Superior temporal gyrus (tissue), 1 donor: Measurements from ENCODE around the gene MRPL34.

Experiments
- DNase-seq: peaks from one replicate; pipeline ENCODE4 v3.0.0-alpha.2; 2016; ENCODE audit errors: extremely low spot score

Gene MRPL34

GRCh38 chr19:17309965-17310461 lies 4.3 kb downstream of the MRPL34 start:
- no peak for DNase-seq

GRCh38 chr19:17311455-17312188 lies 6.0 kb downstream of the MRPL34 start:
- no peak for DNase-seq

- DNase-seq: no peak
These were observed 6.8 kb downstream of the MRPL34 start for GRCh38 chr19:17312189-17313113.

GRCh38 chr19:17314007-17314593 lies 8.4 kb downstream of the MRPL34 start:
- DNase-seq: no peak

GRCh38 chr19:17318966-17319365 lies 13.3 kb downstream of the MRPL34 start:
- DNase-seq: no peak

GRCh38 chr19:17319473-17320238 lies 14.0 kb downstream of the MRPL34 start:
- no peak for DNase-seq

GRCh38 chr19:17320435-17320834 lies 14.8 kb downstream of the MRPL34 start:
- DNase-seq: no peak

- no peak for DNase-seq
These were observed 16.2 kb downstream of the MRPL34 start for GRCh38 chr19:17321655-17322489.

GRCh38 chr19:17322854-17323253 lies 17.2 kb downstream of the MRPL34 start:
- no peak for DNase-seq

GRCh38 chr19:17323300-17323963 lies 17.8 kb downstream of the MRPL34 start:
- DNase-seq: no peak

GRCh38 chr19:17323964-17324332 lies 18.3 kb downstream of the MRPL34 start:
- DNase-seq: no peak

- DNase-seq: no peak
These were observed 18.9 kb downstream of the MRPL34 start for GRCh38 chr19:17324357-17325114.

GRCh38 chr19:17325133-17325532 lies 19.5 kb downstream of the MRPL34 start:
- DNase-seq: no peak

- DNase-seq: peak; percentile 56
These were observed 20.4 kb downstream of the MRPL34 start for GRCh38 chr19:17325881-17326594.

- no peak for DNase-seq
These were observed 20.9 kb downstream of the MRPL34 start for GRCh38 chr19:17326595-17326966.

GRCh38 chr19:17327068-17327653 lies 21.5 kb downstream of the MRPL34 start:
- no peak for DNase-seq

GRCh38 chr19:17327654-17328516 lies 22.2 kb downstream of the MRPL34 start:
- no peak for DNase-seq
